Liver (tissue), 9 donors: Measurements from ENCODE around the gene FBXW7. TPM values are rescaled to one million over a fixed set of nuclear protein-coding genes. Genes with fewer than 3 reads are reported as not detected.

ENCODE experiments used
- DNase-seq: peaks from one replicate; pipeline ENCODE4 v3.0.0-alpha.2; 2017; ENCODE audit warnings: low spot score
- H3K27ac ChIP-seq, 2 donors: one replicate each; pipeline ENCODE4 v1.7.0; 2013; ENCODE audit warnings: inconsistent platforms in 2 of 2, low read length in 2 of 2, control low read depth in 1 of 2, low read depth in 1 of 2, mild to moderate bottlenecking in 1 of 2
- H3K27me3 ChIP-seq, 4 donors: one replicate each; pipeline versions ENCODE4 v1.6.1 to v1.7.0; 2013; ENCODE audit warnings: low read length in 3 of 4, inconsistent platforms in 1 of 4, mild to moderate bottlenecking in 1 of 4, moderate library complexity in 1 of 4; ENCODE audit not compliant: control insufficient read depth in 4 of 4, insufficient read depth in 4 of 4
- H3K36me3 ChIP-seq, 4 donors: one replicate each; pipeline versions ENCODE4 v1.6.1 to v1.7.0; 2013; ENCODE audit warnings: low read length in 3 of 4, mild to moderate bottlenecking in 3 of 4, low read depth in 1 of 4, moderate library complexity in 1 of 4; ENCODE audit not compliant: control insufficient read depth in 4 of 4, insufficient read depth in 3 of 4
- H3K4me1 ChIP-seq, 4 donors: one replicate each; pipeline versions ENCODE4 v1.6.1 to v1.7.0; 2013; ENCODE audit warnings: low read length in 3 of 4, mild to moderate bottlenecking in 3 of 4, moderate library complexity in 1 of 4; ENCODE audit not compliant: control insufficient read depth in 4 of 4, insufficient read depth in 4 of 4
- H3K4me3 ChIP-seq, 3 donors: one replicate each; pipeline versions ENCODE4 v1.6.1 to v1.7.0; 2013; ENCODE audit warnings: low read length in 3 of 3, control low read depth in 1 of 3, low read depth in 1 of 3, mild to moderate bottlenecking in 1 of 3
- H3K9ac ChIP-seq, 2 donors: one replicate each; pipeline ENCODE4 v1.7.0; 2013; ENCODE audit warnings: low read length in 2 of 2, mild to moderate bottlenecking in 2 of 2, moderate library complexity in 2 of 2, control low read depth in 1 of 2, low read depth in 1 of 2
- H3K9me3 ChIP-seq, 4 donors: one replicate each; pipeline versions ENCODE4 v1.6.1 to v1.7.0; 2013; ENCODE audit warnings: low read length in 3 of 4; ENCODE audit not compliant: control insufficient read depth in 4 of 4
- ATF3 ChIP-seq: IDR thresholded peaks from 2 replicates; pipeline ENCODE4 v1.6.1; 2016; ENCODE audit warnings: antibody characterized with exemption
- CTCF ChIP-seq: fragments of 150-350 bp; IDR thresholded peaks from 2 replicates; pipeline ENCODE4 v1.5.1; 2017; ENCODE audit warnings: improper control_type of control experiment, low read depth, low read length; ENCODE audit not compliant: missing input control
- EGR1 ChIP-seq, 2 donors: IDR thresholded peaks; 2 replicates each; pipeline ENCODE4 v1.6.1; 2016 to 2018; ENCODE audit warnings: antibody characterized with exemption in 2 of 2, low read depth in 2 of 2
- FOXA1 ChIP-seq: IDR thresholded peaks from 2 replicates; pipeline ENCODE4 v1.6.1; 2016; ENCODE audit warnings: antibody characterized with exemption
- FOXA2 ChIP-seq: IDR thresholded peaks from 2 replicates; pipeline ENCODE4 v1.6.1; 2016; ENCODE audit warnings: antibody characterized with exemption
- GABPA ChIP-seq, 2 donors: IDR thresholded peaks in 1 of 2; conservative IDR thresholded peaks in 1 of 2; 2 replicates each; pipeline ENCODE4 v1.6.1; 2016; ENCODE audit warnings: antibody characterized with exemption in 2 of 2, mild to moderate bottlenecking in 1 of 2, moderate library complexity in 1 of 2
- HNF4A ChIP-seq, 2 donors: conservative IDR thresholded peaks; 2 replicates each; pipeline ENCODE4 v1.6.1; 2016; ENCODE audit warnings: antibody characterized with exemption in 2 of 2, mild to moderate bottlenecking in 2 of 2
- HNF4G ChIP-seq: IDR thresholded peaks from 2 replicates; pipeline ENCODE4 v1.6.1; 2016; ENCODE audit warnings: antibody characterized with exemption
- JUND ChIP-seq, 2 donors: IDR thresholded peaks; 2 replicates each; pipeline ENCODE4 v1.6.1; 2016; ENCODE audit warnings: antibody characterized with exemption in 2 of 2
- MAX ChIP-seq: IDR thresholded peaks from 2 replicates; pipeline ENCODE4 v1.6.1; 2016; ENCODE audit warnings: antibody characterized with exemption
- NR2F2 ChIP-seq: IDR thresholded peaks from 2 replicates; pipeline ENCODE4 v1.6.1; 2016; ENCODE audit warnings: antibody characterized with exemption
- RAD21 ChIP-seq, 2 donors: IDR thresholded peaks; 2 replicates each; pipeline ENCODE4 v1.6.1; 2016; ENCODE audit warnings: antibody characterized with exemption in 2 of 2, mild to moderate bottlenecking in 2 of 2
- REST ChIP-seq: IDR thresholded peaks from 2 replicates; pipeline ENCODE4 v1.6.1; 2016; ENCODE audit warnings: antibody characterized with exemption, mild to moderate bottlenecking
- RXRA ChIP-seq, 2 donors: IDR thresholded peaks; 2 replicates each; pipeline ENCODE4 v1.6.1; 2017 to 2018; ENCODE audit warnings: antibody characterized with exemption in 2 of 2, mild to moderate bottlenecking in 1 of 2
- SP1 ChIP-seq: IDR thresholded peaks from 2 replicates; pipeline ENCODE4 v1.6.1; 2018; ENCODE audit warnings: antibody characterized with exemption, mild to moderate bottlenecking
- TAF1 ChIP-seq: conservative IDR thresholded peaks from 2 replicates; pipeline ENCODE4 v1.6.1; 2016; ENCODE audit warnings: antibody characterized with exemption, mild to moderate bottlenecking
- YY1 ChIP-seq: IDR thresholded peaks from 2 replicates; pipeline ENCODE4 v1.6.1; 2016; ENCODE audit warnings: antibody characterized with exemption, mild to moderate bottlenecking
- ZBTB33 ChIP-seq: IDR thresholded peaks from 2 replicates; pipeline ENCODE4 v1.6.1; 2016; ENCODE audit warnings: antibody characterized with exemption
- whole genome bisulfite sequencing: extraction: QIAGEN DNeasy Blood & Tissue Kit; methylation state at CpG from one replicate; pipeline ENCODE4 v1.1.7; 2013; 5-methylcytosine and 5-hydroxymethylcytosine counted together
- polyA plus RNA-seq, 2 donors: library from polyadenylated mRNA; stranded (reverse) in 1 of 2; unstranded in 1 of 2; fragments of 200-250 nt in 1 of 2; fragments of >200 nt in 1 of 2; fragmentation: Nextera tagmentation in 1 of 2; extraction: Ambion mirVana in 1 of 2; gene quantifications; one replicate each; pipeline versions ENCODE4 v1.2.1 to v1.2.3, GENCODE V29; 2013 to 2015
- total RNA-seq, 2 donors: library from RNA; depleted of rRNA; stranded (reverse); fragments of >200 nt; gene quantifications; one replicate each; pipeline ENCODE4 v1.2.3, GENCODE V29; 2014
- donor health status: healthy.
- donor health status: healthy.
- donor health status: healthy.
- donor health status: healthy.
- donor health status: healthy.

Gene FBXW7
- total RNA-seq, result 10 to 100 TPM; 22.9 to 56.9 TPM
- polyA plus RNA-seq, result 1 to 10 TPM; 4.0 to 9.3 TPM

GRCh38 chr4:152535903-152536544 lies at the start of gene FBXW7:
FBXW7 (minus strand) TSS chr4:152536092; CDS start chr4:152411803, 124,289 bp downstream.
- under 1% methylated on average over 63 of the region's 63 CpGs for WGBS
- H3K4me1 ChIP-seq, result peaks cover 5 to 34% (median 24%) of the 10 kb centered on the region in 4 donors
- TF ChIP-seq FOXA2 (peak; percentile 20), MAX (peak; percentile 62), TAF1 (peak; percentile 62), CTCF (no peak), SP1 (peak; percentile 84), HNF4A (conservative IDR thresholded peaks at IDR 0.05) (peak in 1 of 2 donors; percentile 11), RXRA (IDR thresholded peaks at IDR 0.05) (peak; percentile 46 to 49), RAD21 (IDR thresholded peaks at IDR 0.05) (peak; percentile 51 to 56), REST (peak; percentile 74), EGR1 (IDR thresholded peaks at IDR 0.05; ENCODE audit: low read depth in 2 of 2) (peak; percentile 87 to 89), FOXA1 (peak; percentile 61), NR2F2 (peak; percentile 73), JUND (IDR thresholded peaks at IDR 0.05) (no peak), YY1 (peak; percentile 67), ZBTB33 (no peak), GABPA (IDR thresholded peaks at IDR 0.05 in 1 of 2, conservative IDR thresholded peaks at IDR 0.05 in 1 of 2) (peak; percentile 59 to 91), ATF3 (peak; percentile 33), HNF4G (no peak)

More at GRCh38 chr4:152535903-152536544, at the start of gene FBXW7:
- DNase-seq, result peak; percentile 98
- Histone ChIP-seq H3K4me3 (peak within 1 kb of the TSS; percentile 92 to 99 (median 95)), H3K36me3 (peaks cover 0 to 12% (median under 1%) of the 10 kb centered on the region in 4 donors), H3K27ac (peak within 1 kb of the TSS; percentile 82 to 92), H3K9ac (peak within 1 kb of the TSS; percentile 37 to 75), H3K9me3 (peaks cover 0 to 13% (median 10%) of the 10 kb centered on the region in 4 donors), H3K27me3 (no peaks in the 10 kb centered on the region)
